GM12891 (cell line): Measurements from ENCODE around the gene CD160.
A peak's percentile ranks its signal among the peaks of the same experiment; 100 is the strongest.
"Not testable (repeated sequence)": the region's sequence is repeated elsewhere in the genome, so short reads cannot be mapped to it uniquely, and the experiment has no call there.

ENCODE experiments used
- DNase-seq: peaks from one replicate; pipeline ENCODE4 v3.0.0; 2011; ENCODE audit warnings: low spot score; ENCODE audit not compliant: insufficient read length
- FAIRE-seq: peaks from 2 replicates; lab custom pipeline; 2011; peaks lifted over from hg19 to GRCh38; lab: Jason Lieb, UNC
- PAX5 ChIP-seq: IDR thresholded peaks from 2 replicates; pipeline ENCODE4 v1.6.1; 2011; ENCODE audit warnings: low read length, moderate library complexity, mild to moderate bottlenecking; ENCODE audit not compliant: insufficient read depth, severe bottlenecking
- POLR2A ChIP-seq: IDR thresholded peaks from 2 replicates; pipeline ENCODE4 v1.6.1; 2011; ENCODE audit warnings: low read depth, low read length, control low read depth
- POLR2AphosphoS5 ChIP-seq: IDR thresholded peaks from 2 replicates; pipeline ENCODE4 v1.6.1; 2011; ENCODE audit warnings: low read depth, low read length, control low read depth
- POU2F2 ChIP-seq: IDR thresholded peaks from 2 replicates; pipeline ENCODE4 v1.6.1; 2011; ENCODE audit warnings: low read depth, mild to moderate bottlenecking, control low read depth, low read length, moderate library complexity
- SPI1 ChIP-seq: IDR thresholded peaks from 2 replicates; pipeline ENCODE4 v1.6.1; 2011; ENCODE audit warnings: low read depth, low read length, control low read depth
- TAF1 ChIP-seq: IDR thresholded peaks from 2 replicates; pipeline ENCODE4 v1.6.1; 2011; ENCODE audit warnings: low read depth, low read length, control low read depth

Gene CD160

GRCh38 chr1:145710291-145711027 is 8.8 kb upstream of the CD160 start:
- DNase-seq (no peak), FAIRE-seq (no peak)
- TF ChIP-seq POU2F2 (no peak), POLR2AphosphoS5 (no peak), PAX5 (no peak), POLR2A (no peak), TAF1 (no peak), SPI1 (no peak)

- FAIRE-seq (no peak), DNase-seq (no peak)
- TF ChIP-seq TAF1 (no peak), POU2F2 (no peak), PAX5 (no peak)
Measured at GRCh38 chr1:145711213-145711651, 8.1 kb upstream of the CD160 start.

GRCh38 chr1:145714524-145715111 is 4.7 kb upstream of the CD160 start:
- FAIRE-seq (no peak), DNase-seq (no peak)
- TF ChIP-seq TAF1 (no peak), POLR2A (no peak), POLR2AphosphoS5 (no peak), SPI1 (no peak)

GRCh38 chr1:145716641-145717345 is 2.5 kb upstream of the CD160 start:
- no peak for DNase-seq
- TF ChIP-seq SPI1 (no peak), POLR2A (no peak), PAX5 (no peak), POU2F2 (no peak), TAF1 (no peak), POLR2AphosphoS5 (no peak)
- no peak for FAIRE-seq

- no peak for DNase-seq
- TF ChIP-seq POLR2A (no peak), POLR2AphosphoS5 (no peak), SPI1 (no peak), TAF1 (no peak), POU2F2 (no peak), PAX5 (no peak)
- no peak for FAIRE-seq
Measured at GRCh38 chr1:145717833-145718232, 1.5 kb upstream of the CD160 start.

DNA sequence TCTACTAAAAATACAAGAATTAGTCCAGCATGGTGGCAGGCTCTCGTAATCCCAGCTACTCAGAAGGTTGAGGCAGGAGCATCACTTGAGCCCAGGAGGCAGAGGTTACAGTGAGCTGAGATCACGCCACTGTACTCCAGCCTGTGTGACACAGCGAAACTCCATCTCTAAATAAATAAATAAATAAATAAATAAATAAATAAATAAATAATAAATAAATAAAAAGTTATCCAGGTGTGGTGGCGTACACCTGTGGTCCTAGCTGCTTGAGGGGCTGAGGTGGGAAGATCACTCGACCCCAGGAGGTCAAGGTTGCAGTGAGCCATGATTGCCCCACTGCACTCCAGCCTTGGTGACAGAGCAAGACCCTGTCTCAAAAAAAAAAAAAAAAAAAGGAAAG is 834 bp upstream of the CD160 start:
- not testable (repeated sequence) for DNase-seq, FAIRE-seq

DNA sequence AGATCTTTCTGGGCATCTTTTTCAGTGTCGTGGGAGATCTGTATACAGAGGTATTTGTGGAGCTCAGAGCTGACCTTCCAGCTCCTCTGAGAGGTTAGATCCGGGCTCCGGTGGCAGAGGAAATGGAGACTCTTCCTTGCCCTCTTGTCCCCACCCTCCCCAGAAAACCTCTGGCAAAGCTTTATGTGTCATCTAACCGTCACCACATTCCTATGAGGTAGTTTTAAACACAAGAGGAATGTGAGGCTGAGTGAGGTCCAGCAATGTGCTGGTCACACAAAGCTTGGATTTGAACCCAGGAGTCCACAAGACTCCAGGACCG is 1.2 kb downstream of the CD160 start:
- DNase-seq = no peak
- FAIRE-seq = no peak
- TF ChIP-seq PAX5 (no peak), POLR2AphosphoS5 (no peak), TAF1 (no peak), SPI1 (no peak)

- DNase-seq (peak; percentile 66), FAIRE-seq (peak; percentile 74)
- TF ChIP-seq POU2F2 = no peak
- TF ChIP-seq POLR2AphosphoS5 = no peak
- TF ChIP-seq SPI1 = no peak
- no peak for TF ChIP-seq POLR2A
- TF ChIP-seq TAF1 = no peak
- TF ChIP-seq PAX5 = no peak
Measured at GRCh38 chr1:145720878-145721671, 1.8 kb downstream of the CD160 start.

GRCh38 chr1:145726193-145726592 is 6.9 kb downstream of the CD160 start:
- FAIRE-seq = not testable (repeated sequence)

GRCh38 chr1:145729196-145729595 is 9.9 kb downstream of the CD160 start:
- FAIRE-seq (no peak), DNase-seq (no peak)
- no peak for TF ChIP-seq POU2F2
- TF ChIP-seq PAX5 = no peak
- TF ChIP-seq SPI1 = no peak
- TF ChIP-seq POLR2A = no peak
- TF ChIP-seq POLR2AphosphoS5 = no peak
- TF ChIP-seq TAF1 = no peak

More at GRCh38 chr1:145726193-145726592, 6.9 kb downstream of the CD160 start:
- DNase-seq = not testable (repeated sequence)
